HepG2 (cell line): ENCODE data around the gene RRBP1. TPM values are rescaled to one million over a fixed set of nuclear protein-coding genes. Genes with fewer than 3 reads are reported as not detected.

Experiments used
- ATAC-seq: fragments of 200-7000 bp; cut with Tn5 transposase; 3 replicates; pipeline ENCODE4 v1.9.1; 2020; ENCODE audit warnings: mild to moderate bottlenecking, moderate library complexity
- BruUV-seq: library from RNA; stranded (reverse); fragments of 400-500 nt; replicated peaks from 2 replicates; lab custom pipeline; 2021; lab: Mats Ljungman, UMichigan
- CTCF ChIA-PET: fragments of 300-600 bp; formaldehyde crosslinking; extraction: SDS; loops from one replicate; lab custom pipeline; 2021; ENCODE audit warnings: low total read pairs, inconsistent platforms, low intra/inter-chr PET ratio; lab: Yijun Ruan, JAX
- POLR2A ChIA-PET: fragments of 350-600 bp; sonication (Branson Sonifier 250); formaldehyde crosslinking; loops from one replicate; lab custom pipeline; 2020; ENCODE audit warnings: antibody characterized with exemption, inconsistent platforms; lab: Yijun Ruan, JAX
- DNase-seq: peaks from one replicate; pipeline ENCODE4 v3.0.0-alpha.2; 2015; ENCODE audit warnings: low spot score
- FAIRE-seq: peaks from 3 replicates; lab custom pipeline; 2011; peaks lifted over from hg19 to GRCh38; lab: Jason Lieb, UNC
- H2AFZ ChIP-seq: one replicate; pipeline ENCODE4 v1.6.1; 2011; ENCODE audit warnings: low read length, inconsistent platforms
- H3K27ac ChIP-seq: fragments of 300-600 bp; 3 replicates; pipeline ENCODE4 v1.8.0; 2011; ENCODE audit warnings: mixed run types, mild to moderate bottlenecking, mixed read lengths, low read length, inconsistent platforms; ENCODE audit not compliant: insufficient read depth; ENCODE audit errors: extremely low read length
- H3K27me3 ChIP-seq, 2 experiments: fragments of 200-600 bp in 1 of 2; 2 replicates in 1 of 2; 3 replicates in 1 of 2; pipeline versions ENCODE4 v1.6.0 to v1.8.0; 2011; ENCODE audit warnings: low read length in 2 of 2, mild to moderate bottlenecking in 2 of 2, moderate library complexity in 2 of 2, inconsistent platforms in 1 of 2; ENCODE audit not compliant: insufficient read depth in 2 of 2, control insufficient read depth in 1 of 2
- H3K36me3 ChIP-seq, 2 experiments: fragments of 200-600 bp in 1 of 2; replicated peaks in 1 of 2; 2 replicates in 1 of 2; 3 replicates in 1 of 2; pipeline versions ENCODE4 v1.5.1 to v1.8.0; 2011; ENCODE audit warnings: low read length in 2 of 2, inconsistent platforms in 1 of 2; ENCODE audit not compliant: insufficient read depth in 2 of 2, control insufficient read depth in 1 of 2
- H3K4me1 ChIP-seq: 2 replicates; pipeline ENCODE4 v1.5.1; 2012; ENCODE audit warnings: low read length, inconsistent platforms; ENCODE audit not compliant: insufficient read depth
- H3K4me2 ChIP-seq: 2 replicates; pipeline ENCODE4 v1.6.0; 2011; ENCODE audit warnings: low read depth, low read length, inconsistent platforms
- H3K4me3 ChIP-seq, 3 experiments: fragments of 200-600 bp in 1 of 3; sonication (generic), shearing (Covaris generic) in 1 of 3; replicated peaks in 1 of 3; 2 replicates each; pipeline ENCODE4 v1.5.1; 2011 to 2016; ENCODE audit warnings: low read length in 3 of 3, inconsistent platforms in 2 of 3, low read depth in 2 of 3, mild to moderate bottlenecking in 2 of 3, control low read depth in 1 of 3, mixed read lengths in 1 of 3; ENCODE audit not compliant: insufficient read depth in 1 of 3
- H3K79me2 ChIP-seq: one replicate; pipeline ENCODE4 v1.6.1; 2011; ENCODE audit warnings: low read length, inconsistent platforms; ENCODE audit not compliant: insufficient read depth
- H3K9ac ChIP-seq: 2 replicates; pipeline ENCODE4 v1.6.0; 2011; ENCODE audit warnings: mild to moderate bottlenecking, low read depth, low read length, inconsistent platforms; ENCODE audit not compliant: insufficient read depth
- H3K9me3 ChIP-seq: 2 replicates; pipeline ENCODE4 v1.5.1; 2012; ENCODE audit warnings: mild to moderate bottlenecking, low read length
- H4K20me1 ChIP-seq: 2 replicates; pipeline ENCODE4 v1.6.0; 2011; ENCODE audit warnings: inconsistent platforms, mild to moderate bottlenecking, low read length, moderate library complexity; ENCODE audit not compliant: insufficient read depth
- HINFP ChIP-seq: sonication (generic); formaldehyde crosslinking; IDR thresholded peaks from 2 replicates; pipeline ENCODE4 v1.4.0; 2020; ENCODE audit warnings: low read depth, mild to moderate bottlenecking, missing genetic modification reagents
- JUND ChIP-seq: sonication (generic); formaldehyde crosslinking; IDR thresholded peaks from 2 replicates; pipeline ENCODE4 v1.8.0; 2022; ENCODE audit warnings: mild to moderate bottlenecking, missing genetic modification reagents
- MED8 ChIP-seq: sonication (generic); formaldehyde crosslinking; IDR thresholded peaks from 2 replicates; pipeline ENCODE4 v1.8.1; 2023; ENCODE audit warnings: mild to moderate bottlenecking, missing genetic modification reagents; ENCODE audit not compliant: insufficient replicate concordance
- MXD1 ChIP-seq: sonication (generic); formaldehyde crosslinking; IDR thresholded peaks from 2 replicates; pipeline ENCODE4 v1.4.0; 2020; ENCODE audit warnings: mild to moderate bottlenecking, missing genetic modification reagents
- POLR2A ChIP-seq, 2 experiments: IDR thresholded peaks; 2 replicates each; pipeline ENCODE4 v1.6.1; 2011; ENCODE audit warnings: low read depth in 2 of 2, low read length in 2 of 2, mild to moderate bottlenecking in 1 of 2, moderate library complexity in 1 of 2; ENCODE audit not compliant: insufficient read depth in 1 of 2
- POLR2AphosphoS5 ChIP-seq: IDR thresholded peaks from 2 replicates; pipeline ENCODE4 v1.6.1; 2012; ENCODE audit warnings: low read depth, low read length
- RBAK ChIP-seq: sonication (generic); formaldehyde crosslinking; IDR thresholded peaks from 2 replicates; pipeline ENCODE4 v1.5.1; 2020; ENCODE audit warnings: mild to moderate bottlenecking, missing genetic modification reagents
- RBM22 ChIP-seq: fragments of 200-400 bp; formaldehyde crosslinking; optimal IDR thresholded peaks from 2 replicates; pipeline ENCODE3; 2017; ENCODE audit warnings: mild to moderate bottlenecking, low read length, moderate library complexity
- TEAD3 ChIP-seq: optimal IDR thresholded peaks from 2 replicates; pipeline ENCODE3; 2016; ENCODE audit warnings: borderline replicate concordance
- YEATS4 ChIP-seq: sonication (generic); formaldehyde crosslinking; IDR thresholded peaks from 2 replicates; pipeline ENCODE4 v1.4.0; 2020; ENCODE audit warnings: missing genetic modification reagents, borderline replicate concordance
- ZNF326 ChIP-seq: sonication (generic); formaldehyde crosslinking; IDR thresholded peaks from 2 replicates; pipeline ENCODE4 v1.4.0; 2020; ENCODE audit warnings: missing genetic modification reagents, borderline replicate concordance
- ZNF44 ChIP-seq: sonication (generic); formaldehyde crosslinking; IDR thresholded peaks from 2 replicates; pipeline ENCODE4 v1.5.1; 2020; ENCODE audit warnings: mild to moderate bottlenecking, missing genetic modification reagents
- ZNF546 ChIP-seq: sonication (generic); formaldehyde crosslinking; conservative IDR thresholded peaks from 2 replicates; pipeline ENCODE4 v1.8.1; 2023; ENCODE audit warnings: mild to moderate bottlenecking, missing genetic modification reagents
- ZNF776 ChIP-seq: sonication (generic); formaldehyde crosslinking; IDR thresholded peaks from 2 replicates; pipeline ENCODE4 v1.4.0; 2020; ENCODE audit warnings: mild to moderate bottlenecking, missing genetic modification reagents
- WGBS: methylation state at CpG from one replicate; pipeline ENCODE4 v1.1.6; 2017; ENCODE audit warnings: low lambda C conversion rate; 5-methylcytosine and 5-hydroxymethylcytosine counted together
- in situ Hi-C: cut with HindIII; loops from 2 replicates; pipeline ENCODE4 v1.10.0; 2017; ENCODE audit warnings: low pct_unique_long_range_greater_than_20kb; ENCODE audit not compliant: extremely low pct_ligation_motif_present
- intact Hi-C: fragments of 100-400 bp; cut with micrococcal nuclease; formaldehyde crosslinking; loops from one replicate; pipeline ENCODE4 v1.10.0; 2022; ENCODE audit not compliant: unreplicated experiment
- polyA plus RNA-seq, 8 experiments: library from polyadenylated mRNA; depleted of rRNA in 3 of 8; stranded (reverse) in 7 of 8; unstranded in 1 of 8; fragments of >200 nt; fragmentation: Illumina TruSeq in 4 of 8; extraction: Trizol in 4 of 8; gene quantifications; 2 replicates each; pipeline versions ENCODE4 v1.2.1 to v1.2.3, GENCODE V29; 2011 to 2016; ENCODE audit warnings: low read depth in 4 of 8, missing spikeins in 1 of 8, mixed read lengths in 1 of 8; ENCODE audit not compliant: insufficient read depth in 1 of 8
- total RNA-seq, 5 experiments: library from RNA; depleted of rRNA; stranded (reverse); fragments of >200 nt; fragmentation: Illumina TruSeq; extraction: Trizol; gene quantifications; 2 replicates each; pipeline ENCODE4 v1.2.3, GENCODE V29; 2016; ENCODE audit warnings: low read depth in 1 of 5

The RRBP1 gene
- total and polyA plus RNA-seq, 2 of the 13 experiments (the other 11 are each of a cell fraction or from before 2014, with no cell fraction given): 150 to 222 TPM

DNA sequence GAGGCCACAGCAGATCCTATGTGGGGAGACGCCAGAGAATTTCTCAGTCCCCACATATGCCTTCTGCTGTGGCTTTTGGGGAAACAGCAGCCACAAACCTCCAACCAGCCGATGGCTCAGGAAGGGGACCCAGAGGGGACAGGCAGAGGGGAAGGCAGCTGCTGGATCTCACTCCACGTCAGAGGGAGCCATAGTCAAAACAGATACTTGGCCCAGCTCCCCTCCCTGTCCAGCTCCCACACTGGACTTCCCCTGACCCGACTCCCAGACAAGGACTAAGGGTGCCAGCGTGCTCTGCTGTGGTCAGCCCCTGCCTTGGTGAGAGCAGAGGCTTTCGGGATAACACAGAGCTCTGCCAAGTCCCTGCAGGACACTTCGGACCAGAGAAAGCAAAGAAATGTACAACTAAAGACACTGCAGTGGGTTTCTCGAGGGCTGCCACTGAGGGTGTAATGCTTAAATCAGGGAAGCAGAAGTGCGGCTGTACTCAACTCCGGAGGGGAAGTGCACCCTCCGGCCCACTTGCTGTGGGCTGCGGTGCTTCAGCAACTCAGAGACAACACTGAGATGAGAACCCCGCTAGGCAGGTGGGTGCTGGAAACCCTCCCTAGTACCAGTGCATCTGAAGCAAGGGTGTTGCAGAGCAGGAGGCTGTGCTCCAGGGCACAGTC, 47.2 kb downstream of the RRBP1 start:
- in situ Hi-C loops: no loop called here
- H3K9ac ChIP-seq: no peak overlapping the region
- TF ChIP-seq ZNF44 (CRISPR knock-in tag) (no peak), ZNF546 (CRISPR knock-in tag) (no peak), POLR2A (IDR thresholded peaks at IDR 0.05; ENCODE audit: insufficient read depth in 1 of 2, low read depth in 2 of 2, low read length in 2 of 2) (0 out of 4 replicates have a peak, but pooled peaks of 1 of the 2 experiments have one; percentile 10), RBM22 (peak; percentile 13), JUND (CRISPR knock-in tag) (0 out of 2 replicates have a peak, but pooled peaks have one; percentile 1), MED8 (peak; percentile 30), HINFP (no peak), POLR2AphosphoS5 (0 out of 2 replicates have a peak, but pooled peaks have one; percentile 7), RBAK (CRISPR knock-in tag) (no peak), MXD1 (CRISPR knock-in tag) (0 out of 2 replicates have a peak, but pooled peaks have one; percentile 59), ZNF326 (CRISPR knock-in tag) (no peak), YEATS4 (CRISPR knock-in tag) (no peak), TEAD3 (no peak), ZNF776 (CRISPR knock-in tag) (0 out of 2 replicates have a peak, but pooled peaks have one; percentile 23)

More for the DNA sequence above, 47.2 kb downstream of the RRBP1 start:
- CTCF ChIA-PET: no interaction called here
- H2AFZ ChIP-seq: no peak overlapping the region
- BruUV-seq: no TSS peak
- peaks cover 29% of the 10 kb centered on the region; the same call in 1 of the 2 replicates for H4K20me1 ChIP-seq
- WGBS: 98% methylated on average over 13 of the region's 13 CpGs
- no peak overlapping the region for H3K4me3 ChIP-seq
- no peaks in the 10 kb centered on the region for H3K9me3 ChIP-seq
- peaks cover 11% of the 10 kb centered on the region for H3K4me1 ChIP-seq
- DNase-seq (no peak), ATAC-seq (no peak), FAIRE-seq (no peak)
- no peak overlapping the region for H3K27ac ChIP-seq
- intact Hi-C loops: no loop called here
- H3K79me2 ChIP-seq: peaks cover 7% of the 10 kb centered on the region
- POLR2A ChIA-PET: interaction anchor here (1.6 kb wide), 1 partner anchor 12 kb away, joined by 5 read pairs; no protein-coding TSS in a partner anchor
- H3K27me3 ChIP-seq: no peaks in the 10 kb centered on the region
- H3K36me3 ChIP-seq: peaks cover 91 to 98% of the 10 kb centered on the region in 2 experiments
- H3K4me2 ChIP-seq: no peak overlapping the region
